ENCODE data around the gene IGSF6. TPM values are rescaled to one million over a fixed set of nuclear protein-coding genes. Genes with fewer than 3 reads are reported as not detected.

IGSF6 gene
- total and polyA plus RNA-seq, 2 of the 13 experiments (the other 11 are each of a cell fraction or from before 2014, with no cell fraction given), result not detected

GRCh38 chr16:21608639-21609328 lies 43.6 kb downstream of the IGSF6 start:
- Histone ChIP-seq H3K36me3 (replicated peaks in 1 of 2; ENCODE audit: control insufficient read depth in 1 of 2, insufficient read depth in 2 of 2, low read length in 2 of 2) (no peaks in the 10 kb centered on the region; a peak in 1 of 5 replicates), H3K79me2 (ENCODE audit: insufficient read depth, low read length) (peaks cover 91% of the 10 kb centered on the region), H3K9me3 (ENCODE audit: low read length) (no peaks in the 10 kb centered on the region), H3K4me1 (ENCODE audit: insufficient read depth, low read length) (peaks cover 62% of the 10 kb centered on the region), H3K4me2 (ENCODE audit: low read depth, low read length) (no peak overlapping the region), H3K27ac (ENCODE audit: extremely low read length, insufficient read depth, low read length) (no peak overlapping the region), H4K20me1 (ENCODE audit: insufficient read depth, low read length) (peaks cover 18% of the 10 kb centered on the region), H2AFZ (ENCODE audit: low read length) (no peak overlapping the region), H3K27me3 (ENCODE audit: control insufficient read depth in 1 of 2, insufficient read depth in 2 of 2, low read length in 2 of 2) (no peaks in the 10 kb centered on the region), H3K4me3 (replicated peaks in 1 of 3; ENCODE audit: insufficient read depth in 1 of 3, low read depth in 2 of 3, low read length in 3 of 3) (no peak overlapping the region), H3K9ac (ENCODE audit: insufficient read depth, low read depth, low read length) (no peak overlapping the region)
- DNase-seq (ENCODE audit: low spot score), result no peak
- WGBS (ENCODE audit: low lambda C conversion rate), result 98% methylated on average over 3 of the region's 3 CpGs
- TF ChIP-seq SNAPC4 (CRISPR knock-in tag; IDR thresholded peaks at IDR 0.05) (no peak), NFATC3 (CRISPR knock-in tag; IDR thresholded peaks at IDR 0.05) (no peak), DMAP1 (CRISPR knock-in tag; IDR thresholded peaks at IDR 0.05) (no peak), MTF2 (CRISPR knock-in tag; IDR thresholded peaks at IDR 0.05; ENCODE audit: borderline replicate concordance) (no peak), ZNF792 (CRISPR knock-in tag; IDR thresholded peaks at IDR 0.05) (no peak), ZNF12 (CRISPR knock-in tag; IDR thresholded peaks at IDR 0.05) (peak; percentile 51; the same call in 1 of the 2 replicates)
- intact Hi-C loops (cut with micrococcal nuclease; ENCODE audit: unreplicated experiment) (no loop called here), in situ Hi-C loops (cut with HindIII; ENCODE audit: extremely low pct_ligation_motif_present, low pct_unique_long_range_greater_than_20kb) (loop anchor here (10.0 kb wide), 1 partner anchor 84 kb away; no protein-coding TSS in a partner anchor)
- ATAC-seq, result no peak
- no TSS peak for BruUV-seq (replicated peaks)
- CTCF ChIA-PET (ENCODE audit: low intra/inter-chr PET ratio, low total read pairs), result no interaction called here
- POLR2A ChIA-PET, result interaction anchor here (1.2 kb wide), 1 partner anchor 9 kb away, joined by 3 read pairs; the partner anchor contains the start of gene METTL9
- FAIRE-seq, result no peak
